ENCODE data around the gene CTNND1. TPM values are rescaled to one million over a fixed set of nuclear protein-coding genes. Genes with fewer than 3 reads are reported as not detected.
A peak's percentile ranks its signal among the peaks of the same experiment; 100 is the strongest.

The CTNND1 gene
- total and polyA plus RNA-seq, 7 experiments from 2014 or later, result 0.80 to 32.0 (median 13.4) TPM

GRCh38 chr11:57801183-57801485, 39.5 kb downstream of the CTNND1 start:
- Histone ChIP-seq H3K36me3 (ENCODE audit: control insufficient read depth in 2 of 3, insufficient read depth in 3 of 3, low read length in 3 of 3) (peaks cover 0 to 26% (median 0%) of the 10 kb centered on the region in 3 experiments), H3K27me3 (ENCODE audit: control insufficient read depth in 2 of 2, insufficient read depth in 2 of 2, low read length in 2 of 2) (no peaks in the 10 kb centered on the region), H3K4me1 (ENCODE audit: control insufficient read depth in 2 of 2, insufficient read depth in 2 of 2, low read length in 2 of 2) (peaks cover 8 to 10% of the 10 kb centered on the region in 2 donors), H3K9me3 (ENCODE audit: control insufficient read depth in 2 of 3, low read length in 3 of 3) (no peaks in the 10 kb centered on the region), H3K4me3 (ENCODE audit: low read length) (no peak overlapping the region), H3K27ac (ENCODE audit: low read depth, low read length) (peak overlapping the region; percentile 39)
- Mint-ChIP-seq H3K27me3 (no peaks in the 10 kb centered on the region), H3K9me3 (no peaks in the 10 kb centered on the region), H3K4me1 (peaks cover 22 to 40% (median 30%) of the 10 kb centered on the region in 7 donors), H3K27ac (peak overlapping the region in 6 of 9 donors; percentile 43 to 92 (median 82)), H3K4me3 (peak overlapping the region in 3 of 10 donors; percentile 47 to 57 (median 53)), H3K36me3 (peaks cover 13 to 37% (median 18%) of the 10 kb centered on the region in 5 donors)
- intact Hi-C loops (cut with micrococcal nuclease), result loop anchor here (2.0 to 5.0 kb wide), 2 partner anchors 724 to 926 kb away; no protein-coding TSS in a partner anchor
- POLR2A ChIA-PET, result interaction anchor here (1.0 to 2.3 kb wide), 7 partner anchors 10 to 233 kb away, joined by 3 to 26 read pairs (median 5); partner anchors contain the start of genes BTBD18, MED19, SELENOH and TMX2
- DNase-seq (peak in 1 of 9 donors; percentile 13), ATAC-seq (peak; percentile 18)
- CTCF ChIA-PET, result interaction anchor here (0.7 to 3.1 kb wide), 34 partner anchors 9 to 723 kb away, joined by 3 to 30 read pairs (median 4); partner anchors contain the start of genes BTBD18, CTNND1, SELENOH and UBE2L6

GRCh38 chr11:57802411-57802810, 40.8 kb downstream of the CTNND1 start:
- no peak for DNase-seq
- Histone ChIP-seq H3K4me1 (ENCODE audit: control insufficient read depth in 2 of 2, insufficient read depth in 2 of 2, low read length in 2 of 2) (peaks cover 8 to 10% of the 10 kb centered on the region in 2 donors), H3K9me3 (ENCODE audit: control insufficient read depth in 2 of 3, low read length in 3 of 3) (no peaks in the 10 kb centered on the region), H3K36me3 (ENCODE audit: control insufficient read depth in 2 of 3, insufficient read depth in 3 of 3, low read length in 3 of 3) (peaks cover 0 to 24% (median 0%) of the 10 kb centered on the region in 3 experiments), H3K27me3 (ENCODE audit: control insufficient read depth in 2 of 2, insufficient read depth in 2 of 2, low read length in 2 of 2) (no peaks in the 10 kb centered on the region), H3K4me3 (ENCODE audit: low read length) (no peak overlapping the region), H3K27ac (ENCODE audit: low read depth, low read length) (no peak overlapping the region)
- no peaks in the 10 kb centered on the region for H3K9me3 Mint-ChIP-seq
- ATAC-seq, result no peak
- no peaks in the 10 kb centered on the region for H3K27me3 Mint-ChIP-seq
- H3K36me3 Mint-ChIP-seq, result peaks cover 9 to 41% (median 23%) of the 10 kb centered on the region in 5 donors
- peak overlapping the region in 3 of 9 donors; percentile 32 to 92 (median 65) for H3K27ac Mint-ChIP-seq
- CTCF ChIA-PET, result interaction anchor here (0.9 to 3.0 kb wide), 4 partner anchors 40 to 234 kb away, joined by 3 to 14 read pairs (median 9); partner anchors contain the start of gene CTNND1
- H3K4me3 Mint-ChIP-seq, result no peak overlapping the region
- intact Hi-C loops (cut with micrococcal nuclease), result loop anchor here in 1 of 2 donors (5.0 kb wide), 1 partner anchor 925 kb away; no protein-coding TSS in a partner anchor
- POLR2A ChIA-PET, result no interaction called here
- peaks cover 22 to 40% (median 30%) of the 10 kb centered on the region in 7 donors for H3K4me1 Mint-ChIP-seq

GRCh38 chr11:57804466-57804865, 42.9 kb downstream of the CTNND1 start:
- H3K27ac Mint-ChIP-seq, result no peak overlapping the region
- Histone ChIP-seq H3K27me3 (ENCODE audit: control insufficient read depth in 2 of 2, insufficient read depth in 2 of 2, low read length in 2 of 2) (no peaks in the 10 kb centered on the region), H3K9me3 (ENCODE audit: control insufficient read depth in 2 of 3, low read length in 3 of 3) (no peaks in the 10 kb centered on the region), H3K4me3 (ENCODE audit: low read length) (no peak overlapping the region), H3K27ac (ENCODE audit: low read depth, low read length) (no peak overlapping the region), H3K4me1 (ENCODE audit: control insufficient read depth in 2 of 2, insufficient read depth in 2 of 2, low read length in 2 of 2) (peaks cover 8 to 10% of the 10 kb centered on the region in 2 donors), H3K36me3 (ENCODE audit: control insufficient read depth in 2 of 3, insufficient read depth in 3 of 3, low read length in 3 of 3) (peaks cover 0 to 39% (median 0%) of the 10 kb centered on the region in 3 experiments)
- DNase-seq (no peak), ATAC-seq (no peak)
- peaks cover 9 to 56% (median 31%) of the 10 kb centered on the region in 5 donors for H3K36me3 Mint-ChIP-seq
- intact Hi-C loops (cut with micrococcal nuclease), result loop anchor here in 1 of 2 donors (5.0 kb wide), 1 partner anchor 923 kb away; no protein-coding TSS in a partner anchor
- H3K27me3 Mint-ChIP-seq, result no peaks in the 10 kb centered on the region
- peaks cover 12 to 27% (median 16%) of the 10 kb centered on the region in 7 donors for H3K4me1 Mint-ChIP-seq
- no peaks in the 10 kb centered on the region for H3K9me3 Mint-ChIP-seq
- no peak overlapping the region for H3K4me3 Mint-ChIP-seq
- POLR2A ChIA-PET, result no interaction called here
- CTCF ChIA-PET, result no interaction called here

- H3K36me3 ChIP-seq (ENCODE audit: control insufficient read depth in 2 of 3, insufficient read depth in 3 of 3, low read length in 3 of 3), result peaks cover 0 to 41% (median 0%) of the 10 kb centered on the region in 3 experiments
- POLR2A ChIA-PET, result no interaction called here
- CTCF ChIA-PET, result no interaction called here
Measured at GRCh38 chr11:57805780-57806179, 44.2 kb downstream of the CTNND1 start.

GRCh38 chr11:57812634-57813033, 51.0 kb downstream of the CTNND1 start:
- H3K9me3 ChIP-seq (ENCODE audit: control insufficient read depth in 2 of 3, low read length in 3 of 3), result no peaks in the 10 kb centered on the region
- no peak overlapping the region for H3K27ac ChIP-seq (ENCODE audit: low read depth, low read length)
- Mint-ChIP-seq H3K4me1 (peaks cover 0 to 10% (median 0%) of the 10 kb centered on the region in 7 donors), H3K9me3 (no peaks in the 10 kb centered on the region), H3K27me3 (no peaks in the 10 kb centered on the region), H3K4me3 (no peak overlapping the region), H3K36me3 (peaks cover 11 to 55% (median 18%) of the 10 kb centered on the region in 5 donors), H3K27ac (no peak overlapping the region)
- no peaks in the 10 kb centered on the region for H3K4me1 ChIP-seq (ENCODE audit: control insufficient read depth in 2 of 2, insufficient read depth in 2 of 2, low read length in 2 of 2)
- H3K36me3 ChIP-seq (ENCODE audit: control insufficient read depth in 2 of 3, insufficient read depth in 3 of 3, low read length in 3 of 3), result peaks cover 0 to 58% (median 0%) of the 10 kb centered on the region in 3 experiments
- ATAC-seq (no peak), DNase-seq (no peak)
- H3K4me3 ChIP-seq (ENCODE audit: low read length), result no peak overlapping the region
- intact Hi-C loops (cut with micrococcal nuclease), result no loop called here
- ChIA-PET CTCF (no interaction called here), POLR2A (no interaction called here)
- H3K27me3 ChIP-seq (ENCODE audit: control insufficient read depth in 2 of 2, insufficient read depth in 2 of 2, low read length in 2 of 2), result no peaks in the 10 kb centered on the region

More at GRCh38 chr11:57805780-57806179, 44.2 kb downstream of the CTNND1 start:
- DNase-seq (no peak), ATAC-seq (no peak)
- peaks cover 9 to 57% (median 31%) of the 10 kb centered on the region in 5 donors for H3K36me3 Mint-ChIP-seq
- Histone ChIP-seq H3K4me3 (ENCODE audit: low read length) (no peak overlapping the region), H3K27me3 (ENCODE audit: control insufficient read depth in 2 of 2, insufficient read depth in 2 of 2, low read length in 2 of 2) (no peaks in the 10 kb centered on the region), H3K27ac (ENCODE audit: low read depth, low read length) (no peak overlapping the region), H3K9me3 (ENCODE audit: control insufficient read depth in 2 of 3, low read length in 3 of 3) (no peaks in the 10 kb centered on the region), H3K4me1 (ENCODE audit: control insufficient read depth in 2 of 2, insufficient read depth in 2 of 2, low read length in 2 of 2) (peaks cover 3 to 6% of the 10 kb centered on the region in 2 donors)
- H3K9me3 Mint-ChIP-seq, result no peaks in the 10 kb centered on the region
- no peak overlapping the region for H3K4me3 Mint-ChIP-seq
- H3K4me1 Mint-ChIP-seq, result peaks cover 6 to 20% (median 10%) of the 10 kb centered on the region in 7 donors
- H3K27me3 Mint-ChIP-seq, result no peaks in the 10 kb centered on the region
- intact Hi-C loops (cut with micrococcal nuclease), result no loop called here
- peak overlapping the region in 1 of 9 donors; percentile 82 for H3K27ac Mint-ChIP-seq

GRCh38 chr11:57815476-57815875, 53.9 kb downstream of the CTNND1 start:
- H3K4me3 ChIP-seq (ENCODE audit: low read length), result no peak overlapping the region
- no peaks in the 10 kb centered on the region for H3K4me1 ChIP-seq (ENCODE audit: control insufficient read depth in 2 of 2, insufficient read depth in 2 of 2, low read length in 2 of 2)
- peaks cover 10 to 42% (median 20%) of the 10 kb centered on the region in 5 donors for H3K36me3 Mint-ChIP-seq
- no peaks in the 10 kb centered on the region for H3K9me3 Mint-ChIP-seq
- no peaks in the 10 kb centered on the region for H3K27me3 Mint-ChIP-seq
- H3K9me3 ChIP-seq (ENCODE audit: control insufficient read depth in 2 of 3, low read length in 3 of 3), result no peaks in the 10 kb centered on the region
- ChIA-PET POLR2A (no interaction called here), CTCF (interaction anchor here (0.7 kb wide), 1 partner anchor 813 kb away, joined by 6 read pairs; no protein-coding TSS in a partner anchor)
- ATAC-seq, result no peak
- H3K4me3 Mint-ChIP-seq, result no peak overlapping the region
- H3K4me1 Mint-ChIP-seq, result peaks cover 0 to 10% (median 0%) of the 10 kb centered on the region in 7 donors
- no peaks in the 10 kb centered on the region for H3K27me3 ChIP-seq (ENCODE audit: control insufficient read depth in 2 of 2, insufficient read depth in 2 of 2, low read length in 2 of 2)
- peaks cover 0 to 42% (median 0%) of the 10 kb centered on the region in 3 experiments for H3K36me3 ChIP-seq (ENCODE audit: control insufficient read depth in 2 of 3, insufficient read depth in 3 of 3, low read length in 3 of 3)
- no peak overlapping the region for H3K27ac ChIP-seq (ENCODE audit: low read depth, low read length)
- peak overlapping the region in 2 of 9 donors; percentile 4 to 40 for H3K27ac Mint-ChIP-seq
- intact Hi-C loops (cut with micrococcal nuclease), result loop anchor here in 1 of 2 donors (5.0 kb wide), 1 partner anchor 707 kb away; no protein-coding TSS in a partner anchor
- DNase-seq, result no peak

All from naive thymus-derived CD4-positive, alpha-beta T cell (primary cell).